H9 (cell line): Measurements from ENCODE around the gene S1PR3. TPM values are rescaled to one million over a fixed set of nuclear protein-coding genes. Genes with fewer than 3 reads are reported as not detected.

Experiments used
- DNase-seq: peaks from one replicate; pipeline ENCODE4 v3.0.0-alpha.2; 2017
- H2AFZ ChIP-seq: one replicate; pipeline ENCODE4 v1.6.1; 2013; ENCODE audit warnings: mild to moderate bottlenecking, low read length, control low read depth, moderate library complexity
- H2AK5ac ChIP-seq: 2 replicates; pipeline ENCODE4 v1.6.1; 2013; ENCODE audit warnings: low read length, control low read depth, mixed read lengths; ENCODE audit not compliant: insufficient read length
- H2BK120ac ChIP-seq: one replicate; pipeline ENCODE4 v1.6.1; 2013; ENCODE audit warnings: low read depth, mild to moderate bottlenecking, low read length, control low read depth, inconsistent platforms; ENCODE audit not compliant: poor library complexity, severe bottlenecking
- H2BK12ac ChIP-seq: 2 replicates; pipeline ENCODE4 v1.6.1; 2013; ENCODE audit warnings: low read length, control low read depth, mixed read lengths, low read depth; ENCODE audit not compliant: insufficient read length
- H2BK15ac ChIP-seq: 2 replicates; pipeline ENCODE4 v1.6.1; 2013; ENCODE audit warnings: low read depth, low read length, control low read depth
- H2BK20ac ChIP-seq: one replicate; pipeline ENCODE4 v1.6.1; 2013; ENCODE audit warnings: low read depth, mild to moderate bottlenecking, low read length, control low read depth, inconsistent platforms; ENCODE audit not compliant: poor library complexity, severe bottlenecking
- H2BK5ac ChIP-seq: 2 replicates; pipeline ENCODE4 v1.6.1; 2013; ENCODE audit warnings: low read length, control low read depth, mixed read lengths; ENCODE audit not compliant: insufficient read length
- H3K14ac ChIP-seq: 2 replicates; pipeline ENCODE4 v1.6.1; 2013; ENCODE audit warnings: low read length, control low read depth; ENCODE audit not compliant: insufficient read depth
- H3K18ac ChIP-seq: 2 replicates; pipeline ENCODE4 v1.6.1; 2013; ENCODE audit warnings: low read depth, mild to moderate bottlenecking, mixed read lengths, low read length, control low read depth; ENCODE audit not compliant: insufficient read length
- H3K23ac ChIP-seq: 2 replicates; pipeline ENCODE4 v1.6.1; 2013; ENCODE audit warnings: low read length, control low read depth, mixed read lengths, low read depth; ENCODE audit not compliant: insufficient read length
- H3K23me2 ChIP-seq: 2 replicates; pipeline ENCODE4 v1.6.1; 2013; ENCODE audit warnings: low read depth, mild to moderate bottlenecking, mixed read lengths, low read length, control low read depth; ENCODE audit not compliant: insufficient read length, poor library complexity, severe bottlenecking
- H3K27ac ChIP-seq: 2 replicates; pipeline ENCODE4 v1.5.1; 2013; ENCODE audit warnings: low read length, control low read depth, mixed read lengths, low read depth; ENCODE audit not compliant: insufficient read length
- H3K27me3 ChIP-seq: 2 replicates; pipeline ENCODE4 v1.6.1; 2013; ENCODE audit warnings: low read length, control low read depth, inconsistent platforms; ENCODE audit not compliant: insufficient read depth
- H3K4ac ChIP-seq: 2 replicates; pipeline ENCODE4 v1.6.1; 2013; ENCODE audit warnings: low read depth, mild to moderate bottlenecking, control low read depth, inconsistent platforms, low read length, moderate library complexity
- H3K4me1 ChIP-seq: 2 replicates; pipeline ENCODE4 v1.6.1; 2013; ENCODE audit warnings: low read length, control low read depth, inconsistent platforms; ENCODE audit not compliant: insufficient read depth
- H3K4me2 ChIP-seq: 2 replicates; pipeline ENCODE4 v1.6.1; 2013; ENCODE audit warnings: low read length, control low read depth, mixed read lengths; ENCODE audit not compliant: insufficient read length, insufficient read depth
- H3K56ac ChIP-seq: 2 replicates; pipeline ENCODE4 v1.6.1; 2013; ENCODE audit warnings: low read depth, mild to moderate bottlenecking, mixed read lengths, low read length, control low read depth; ENCODE audit not compliant: insufficient read length
- H3K79me1 ChIP-seq: 2 replicates; pipeline ENCODE4 v1.6.1; 2013; ENCODE audit warnings: low read depth, mild to moderate bottlenecking, moderate library complexity, low read length, control low read depth, inconsistent platforms; ENCODE audit not compliant: insufficient read depth, poor library complexity, severe bottlenecking
- H3K79me2 ChIP-seq: 2 replicates; pipeline ENCODE4 v1.6.1; 2013; ENCODE audit warnings: low read length, control low read depth, inconsistent platforms; ENCODE audit not compliant: insufficient read depth
- H3K9ac ChIP-seq: 2 replicates; pipeline ENCODE4 v1.6.1; 2013; ENCODE audit warnings: low read length, control low read depth, mixed read lengths; ENCODE audit not compliant: insufficient read length; ENCODE audit errors: extremely low read depth
- H3K9me3 ChIP-seq: one replicate; pipeline ENCODE4 v1.6.1; 2013; ENCODE audit warnings: low read depth, low read length, inconsistent platforms; ENCODE audit not compliant: control insufficient read depth
- H3T11ph ChIP-seq: one replicate; pipeline ENCODE4 v1.6.1; 2013; ENCODE audit warnings: mild to moderate bottlenecking, low read length, control low read depth, inconsistent platforms
- H4K20me1 ChIP-seq: one replicate; pipeline ENCODE4 v1.6.1; 2013; ENCODE audit not compliant: control insufficient read depth, insufficient read length, insufficient read depth
- H4K5ac ChIP-seq: 2 replicates; pipeline ENCODE4 v1.6.1; 2013; ENCODE audit warnings: low read depth, mild to moderate bottlenecking, mixed read lengths, low read length, control low read depth; ENCODE audit not compliant: insufficient read length
- H4K8ac ChIP-seq: replicated peaks from 2 replicates; pipeline ENCODE4 v1.6.1; 2013; ENCODE audit warnings: low read length, control low read depth, mixed read lengths, low read depth; ENCODE audit not compliant: insufficient read length
- H4K91ac ChIP-seq: 2 replicates; pipeline ENCODE4 v1.6.1; 2013; ENCODE audit warnings: low read depth, mild to moderate bottlenecking, moderate library complexity, mixed read lengths, low read length, control low read depth; ENCODE audit not compliant: insufficient read length
- H3K27ac Mint-ChIP-seq, 3 experiments: 2 replicates in 2 of 3; 3 replicates in 1 of 3; pipeline ENCODE4 v1.8.0; 2020 to 2021; ENCODE audit warnings: mixed read lengths in 3 of 3, mild to moderate bottlenecking in 1 of 3, moderate library complexity in 1 of 3
- H3K27me3 Mint-ChIP-seq: 2 replicates; pipeline ENCODE4 v1.8.0; 2021; ENCODE audit warnings: low read depth, mild to moderate bottlenecking, moderate library complexity, mixed read lengths
- H3K36me3 Mint-ChIP-seq, 3 experiments: 2 replicates in 2 of 3; 3 replicates in 1 of 3; pipeline ENCODE4 v1.8.0; 2020 to 2021; ENCODE audit warnings: low read depth in 3 of 3, mixed read lengths in 3 of 3; ENCODE audit not compliant: insufficient read depth in 1 of 3
- H3K4me1 Mint-ChIP-seq, 2 experiments: 2 replicates each; pipeline ENCODE4 v1.8.0; 2020; ENCODE audit warnings: mixed read lengths in 2 of 2
- H3K4me3 Mint-ChIP-seq, 2 experiments: 2 replicates in 1 of 2; 3 replicates in 1 of 2; pipeline ENCODE4 v1.8.0; 2020 to 2021; ENCODE audit warnings: mild to moderate bottlenecking in 2 of 2, mixed read lengths in 2 of 2, moderate library complexity in 1 of 2
- H3K9me3 Mint-ChIP-seq, 2 experiments: 2 replicates in 1 of 2; 3 replicates in 1 of 2; pipeline ENCODE4 v1.8.0; 2020; ENCODE audit warnings: mild to moderate bottlenecking in 2 of 2, mixed read lengths in 2 of 2, moderate library complexity in 1 of 2
- CTCF ChIP-seq: fragments of 200-600 bp; sonication (generic); conservative IDR thresholded peaks from 3 replicates; pipeline ENCODE4 v1.8.0; 2021; ENCODE audit warnings: antibody characterized with exemption, mild to moderate bottlenecking
- WGBS: extraction: QIAGEN DNeasy Blood & Tissue Kit; methylation state at CpG from one replicate; pipeline ENCODE4 v1.1.7; 2013; ENCODE audit warnings: missing lambda C conversion rate, low lambda C conversion rate, mixed read lengths; ENCODE audit not compliant: insufficient read length; ENCODE audit errors: extremely low coverage; 5-methylcytosine and 5-hydroxymethylcytosine counted together
- total RNA-seq: library from RNA; stranded (reverse); gene quantifications from 2 replicates; pipeline ENCODE4 v1.2.1, GENCODE V29; 2021

Gene S1PR3
- total RNA-seq, 1 experiment from 2014 or later = 3.3 TPM

- no peak overlapping the region for H2BK20ac ChIP-seq
- no peaks in the 10 kb centered on the region for H3K79me1 ChIP-seq
- no peaks in the 10 kb centered on the region for H3K79me2 ChIP-seq
- no peak overlapping the region for H3K23ac ChIP-seq
- no CpG with 5 or more reads among the region's 5 CpGs for WGBS
- no peaks in the 10 kb centered on the region for H3K27me3 Mint-ChIP-seq
- no peak overlapping the region for H4K91ac ChIP-seq
- H3K18ac ChIP-seq = no peak overlapping the region
- no peak overlapping the region for H3K56ac ChIP-seq
- no peak for DNase-seq
- no peaks in the 10 kb centered on the region for H3K23me2 ChIP-seq
- no peak overlapping the region for H4K5ac ChIP-seq
- no peaks in the 10 kb centered on the region for H4K20me1 ChIP-seq
- H3K14ac ChIP-seq = no peak overlapping the region
- no peak overlapping the region for H3K9ac ChIP-seq
- no peak overlapping the region for H3K4me3 Mint-ChIP-seq
- H3K4ac ChIP-seq = no peak overlapping the region
- no peak overlapping the region for H2BK12ac ChIP-seq
- H3K27ac ChIP-seq = no peak overlapping the region
- no peak overlapping the region for H2AK5ac ChIP-seq
- H3K4me1 Mint-ChIP-seq = peaks cover 0 to 4% of the 10 kb centered on the region in 2 experiments; a peak in 1 of 4 replicates
- H3K27ac Mint-ChIP-seq = no peak overlapping the region
- H3K36me3 Mint-ChIP-seq = no peaks in the 10 kb centered on the region
- no peak overlapping the region for H4K8ac ChIP-seq
- no peak overlapping the region for H3T11ph ChIP-seq
- no peak overlapping the region for H2AFZ ChIP-seq
- no peak overlapping the region for H2BK15ac ChIP-seq
- H3K4me2 ChIP-seq = no peak overlapping the region
- no peaks in the 10 kb centered on the region for H3K4me1 ChIP-seq
- H2BK120ac ChIP-seq = no peak overlapping the region
- no peaks in the 10 kb centered on the region for H3K9me3 ChIP-seq
- TF ChIP-seq CTCF = no peak
- no peaks in the 10 kb centered on the region for H3K9me3 Mint-ChIP-seq
- H2BK5ac ChIP-seq = no peak overlapping the region
- H3K27me3 ChIP-seq = no peaks in the 10 kb centered on the region
Measured at GRCh38 chr9:89053301-89053700, 62.0 kb downstream of the S1PR3 start.

Other genes starting within 250 kb of the S1PR3 start
- gene SHC3, start 187.3 kb downstream of the S1PR3 start, total RNA-seq = 1.3 and 1.8 TPM in 2 replicates